H1 (cell line): ENCODE data around the gene VPS52. TPM values are rescaled to one million over a fixed set of nuclear protein-coding genes. Genes with fewer than 3 reads are reported as not detected.

Source experiments
- ATF2 ChIP-seq: IDR thresholded peaks from 2 replicates; pipeline ENCODE4 v1.6.1; 2012; ENCODE audit warnings: low read length, inconsistent platforms
- BCL11A ChIP-seq, 2 experiments: IDR thresholded peaks; one replicate each; pipeline ENCODE4 v1.6.1; 2011; ENCODE audit warnings: low read depth in 2 of 2, low read length in 2 of 2, mild to moderate bottlenecking in 2 of 2
- BRCA1 ChIP-seq: IDR thresholded peaks from 2 replicates; pipeline ENCODE4 v1.6.1; 2012; ENCODE audit warnings: low read depth, low read length, improper control_type of control experiment
- CEBPB ChIP-seq: IDR thresholded peaks from 2 replicates; pipeline ENCODE4 v1.6.1; 2012; ENCODE audit warnings: low read depth, low read length
- CHD7 ChIP-seq: fragments of 300-600 bp; sonication (generic); IDR thresholded peaks from 2 replicates; pipeline ENCODE4 v1.7.1; 2012; ENCODE audit warnings: low read length, moderate library complexity, mild to moderate bottlenecking, inconsistent platforms; ENCODE audit not compliant: insufficient replicate concordance
- CREB1 ChIP-seq: IDR thresholded peaks from 2 replicates; pipeline ENCODE4 v1.6.1; 2012; ENCODE audit warnings: inconsistent platforms
- EGR1 ChIP-seq: IDR thresholded peaks from 2 replicates; pipeline ENCODE4 v1.6.1; 2011; ENCODE audit warnings: low read depth, low read length, borderline replicate concordance
- EZH2 ChIP-seq: fragments of 200-600 bp; sonication (generic); IDR thresholded peaks from 2 replicates; pipeline ENCODE4 v1.7.1; 2012; ENCODE audit warnings: low read depth, mild to moderate bottlenecking, moderate library complexity, low read length, inconsistent platforms; ENCODE audit not compliant: severe bottlenecking
- RFX5 ChIP-seq: IDR thresholded peaks from 2 replicates; pipeline ENCODE4 v1.6.1; 2011; ENCODE audit warnings: low read depth, low read length, improper control_type of control experiment, borderline replicate concordance
- SIX5 ChIP-seq: IDR thresholded peaks from 2 replicates; pipeline ENCODE4 v1.6.1; 2011; ENCODE audit warnings: mild to moderate bottlenecking, low read depth, low read length
- SRF ChIP-seq: IDR thresholded peaks from 2 replicates; pipeline ENCODE4 v1.6.1; 2011; ENCODE audit warnings: mild to moderate bottlenecking, low read depth, low read length, moderate library complexity
- polyA plus RNA-seq, 7 experiments: library from polyadenylated mRNA; depleted of rRNA in 3 of 7; stranded (reverse) in 5 of 7; unstranded in 2 of 7; fragments of >200 nt in 5 of 7; fragments of 200-250 nt in 2 of 7; gene quantifications; 1 replicate in 5 of 7; 2 replicates in 1 of 7; 4 replicates in 1 of 7; pipeline versions ENCODE4 v1.2.1 to v1.2.3, GENCODE V29; 2011 to 2013; ENCODE audit warnings: missing spikeins in 2 of 7, mixed read lengths in 2 of 7
- total RNA-seq: library from RNA; stranded (reverse); fragmentation: NEBNext Ultra II Directional; extraction: Animal tissue kit (Norgen Biotek cat#: 25700); gene quantifications from 2 replicates; pipeline ENCODE4 v1.2.1, GENCODE V29; 2021

VPS52 gene
- total and polyA plus RNA-seq, 2 of the 8 experiments (the other 6 are each of a cell fraction or from before 2014, with no cell fraction given): 36.5 to 86.3 TPM

DNA sequence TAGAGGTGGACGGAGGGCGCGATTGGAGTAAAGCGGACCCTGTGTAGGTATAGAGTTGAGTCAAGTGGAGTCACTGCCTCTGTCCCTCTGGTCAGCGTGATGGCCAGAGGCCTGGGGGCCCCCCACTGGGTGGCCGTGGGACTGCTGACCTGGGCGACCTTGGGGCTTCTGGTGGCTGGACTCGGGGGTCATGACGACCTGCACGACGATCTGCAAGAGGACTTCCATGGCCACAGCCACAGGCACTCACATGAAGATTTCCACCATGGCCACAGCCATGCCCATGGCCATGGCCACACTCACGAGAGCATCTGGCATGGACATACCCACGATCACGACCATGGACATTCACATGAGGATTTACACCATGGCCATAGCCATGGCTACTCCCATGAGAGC lies 70.5 kb downstream of the VPS52 start (continued):
- TF ChIP-seq CHD7 (no peak), ATF2 (no peak), EGR1 (no peak), BCL11A (IDR thresholded peaks at IDR 0.05; ENCODE audit: low read depth in 2 of 2, low read length in 2 of 2) (no peak), BRCA1 (no peak), EZH2 (no peak), CEBPB (no peak), CREB1 (no peak), SIX5 (no peak), SRF (no peak), RFX5 (no peak)
